Smooth muscle cell (in vitro differentiated cells): Measurements from ENCODE around the gene NR3C2. TPM values are rescaled to one million over a fixed set of nuclear protein-coding genes. Genes with fewer than 3 reads are reported as not detected.

Experiments
- DNase-seq: peaks from one replicate; lab custom pipeline; 2025; ENCODE audit not compliant: unreplicated experiment; lab: John Stamatoyannopoulos, UW
- H2AFZ ChIP-seq: fragments of 200-600 bp; sonication (generic); 2 replicates; pipeline ENCODE4 v1.6.0; 2016; ENCODE audit warnings: antibody characterized with exemption, low read depth, mild to moderate bottlenecking
- H3F3A ChIP-seq: fragments of 200-600 bp; sonication (generic); 2 replicates; pipeline ENCODE4 v1.6.0; 2017; ENCODE audit warnings: antibody characterized with exemption, low read depth
- H3K27ac ChIP-seq: fragments of 200-600 bp; sonication (generic); 2 replicates; pipeline ENCODE4 v1.5.1; 2016; ENCODE audit warnings: low read depth, mild to moderate bottlenecking
- H3K27me3 ChIP-seq: fragments of 200-600 bp; sonication (generic); 2 replicates; pipeline ENCODE4 v1.6.1; 2016; ENCODE audit warnings: low read depth, mild to moderate bottlenecking
- H3K36me3 ChIP-seq: fragments of 200-600 bp; sonication (generic); 2 replicates; pipeline ENCODE4 v1.5.1; 2016; ENCODE audit warnings: low read depth
- H3K4me1 ChIP-seq: fragments of 200-600 bp; sonication (generic); 2 replicates; pipeline ENCODE4 v1.5.1; 2016; ENCODE audit warnings: low read depth
- H3K4me2 ChIP-seq: fragments of 200-600 bp; sonication (generic); 2 replicates; pipeline ENCODE4 v1.6.0; 2016; ENCODE audit warnings: mild to moderate bottlenecking
- H3K4me3 ChIP-seq: fragments of 200-600 bp; sonication (generic); 2 replicates; pipeline ENCODE4 v1.5.1; 2016; ENCODE audit warnings: mild to moderate bottlenecking
- H3K79me2 ChIP-seq: fragments of 200-600 bp; sonication (generic); 2 replicates; pipeline ENCODE4 v1.6.0; 2016; ENCODE audit warnings: low read depth, mild to moderate bottlenecking
- H3K9ac ChIP-seq: fragments of 200-600 bp; sonication (generic); 2 replicates; pipeline ENCODE4 v1.6.0; 2016; ENCODE audit warnings: low read depth
- H3K9me3 ChIP-seq: fragments of 200-600 bp; sonication (generic); replicated peaks from 2 replicates; pipeline ENCODE4 v1.5.1; 2016; ENCODE audit warnings: low read depth
- H4K20me1 ChIP-seq: fragments of 200-600 bp; sonication (generic); 2 replicates; pipeline ENCODE4 v1.6.0; 2016; ENCODE audit warnings: low read depth
- WGBS: methylation state at CpG from one replicate; pipeline ENCODE4 v1.1.7; 2016; ENCODE audit warnings: low lambda C conversion rate; 5-methylcytosine and 5-hydroxymethylcytosine counted together
- polyA plus RNA-seq: library from polyadenylated mRNA; unstranded; fragments of >200 nt; fragmentation: Nextera tagmentation; extraction: Ambion mirVana; gene quantifications from 2 replicates; pipeline ENCODE4 v1.2.1, GENCODE V29; 2016
- total RNA-seq: library from RNA; depleted of rRNA; stranded (reverse); fragments of >200 nt; gene quantifications from 2 replicates; pipeline ENCODE4 v1.2.3, GENCODE V29; 2014
- TF ChIP-seq, protein P1 (sequence below): fragments of 200-600 bp; sonication (generic); IDR thresholded peaks from 2 replicates; pipeline ENCODE4 v1.5.1; 2017; ENCODE audit warnings: borderline replicate concordance, mild to moderate bottlenecking, antibody characterized with exemption; ENCODE audit not compliant: insufficient read depth, poor library complexity, severe bottlenecking

The NR3C2 gene
- total and polyA plus RNA-seq, 2 experiments from 2014 or later, result 0.09 TPM; not detected in 1

DNA sequence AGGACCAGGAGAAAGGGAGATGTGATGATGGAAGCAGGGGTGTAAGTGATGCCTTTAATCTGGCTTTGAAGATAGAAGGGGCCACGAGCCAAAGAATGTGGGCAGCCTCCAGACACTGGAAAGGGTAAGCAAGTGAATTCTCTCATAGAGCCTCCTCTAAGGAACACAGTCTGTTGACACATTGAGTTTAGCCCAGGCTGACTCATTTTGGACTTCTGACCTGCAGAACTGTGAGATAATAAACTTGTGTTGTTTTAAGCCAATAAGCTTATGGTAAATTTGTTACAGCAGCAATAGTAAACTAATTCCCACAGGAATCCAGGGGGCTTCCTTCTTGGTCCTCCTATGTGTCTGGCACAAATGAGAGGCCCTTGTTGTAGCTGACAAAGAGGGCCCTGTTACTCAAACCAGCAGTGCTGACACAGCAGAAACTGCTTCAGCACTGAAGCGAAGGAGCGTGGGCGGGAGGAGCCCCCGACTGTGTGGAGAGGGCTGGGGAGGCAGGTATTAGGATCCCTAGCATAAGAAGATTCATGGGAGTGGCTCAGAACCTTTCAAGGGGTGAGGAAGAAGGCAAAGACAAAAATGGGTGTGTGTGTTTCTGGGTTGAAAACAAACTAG, 268.7 kb downstream of the NR3C2 start:
- Histone ChIP-seq H3K27me3 (no peaks in the 10 kb centered on the region), H3K9me3 (no peaks in the 10 kb centered on the region), H3K36me3 (no peaks in the 10 kb centered on the region), H3K79me2 (no peaks in the 10 kb centered on the region), H3K4me2 (no peak overlapping the region), H3F3A (no peaks in the 10 kb centered on the region), H4K20me1 (no peaks in the 10 kb centered on the region), H3K4me1 (no peaks in the 10 kb centered on the region), H3K4me3 (no peak overlapping the region), H3K27ac (no peak overlapping the region), H2AFZ (no peak overlapping the region), H3K9ac (no peak overlapping the region)
- no peak for DNase-seq
- WGBS, result 89% methylated on average over 5 of the region's 5 CpGs
- TF ChIP-seq, protein P1, sequence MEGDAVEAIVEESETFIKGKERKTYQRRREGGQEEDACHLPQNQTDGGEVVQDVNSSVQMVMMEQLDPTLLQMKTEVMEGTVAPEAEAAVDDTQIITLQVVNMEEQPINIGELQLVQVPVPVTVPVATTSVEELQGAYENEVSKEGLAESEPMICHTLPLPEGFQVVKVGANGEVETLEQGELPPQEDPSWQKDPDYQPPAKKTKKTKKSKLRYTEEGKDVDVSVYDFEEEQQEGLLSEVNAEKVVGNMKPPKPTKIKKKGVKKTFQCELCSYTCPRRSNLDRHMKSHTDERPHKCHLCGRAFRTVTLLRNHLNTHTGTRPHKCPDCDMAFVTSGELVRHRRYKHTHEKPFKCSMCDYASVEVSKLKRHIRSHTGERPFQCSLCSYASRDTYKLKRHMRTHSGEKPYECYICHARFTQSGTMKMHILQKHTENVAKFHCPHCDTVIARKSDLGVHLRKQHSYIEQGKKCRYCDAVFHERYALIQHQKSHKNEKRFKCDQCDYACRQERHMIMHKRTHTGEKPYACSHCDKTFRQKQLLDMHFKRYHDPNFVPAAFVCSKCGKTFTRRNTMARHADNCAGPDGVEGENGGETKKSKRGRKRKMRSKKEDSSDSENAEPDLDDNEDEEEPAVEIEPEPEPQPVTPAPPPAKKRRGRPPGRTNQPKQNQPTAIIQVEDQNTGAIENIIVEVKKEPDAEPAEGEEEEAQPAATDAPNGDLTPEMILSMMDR, result no peak

DNA sequence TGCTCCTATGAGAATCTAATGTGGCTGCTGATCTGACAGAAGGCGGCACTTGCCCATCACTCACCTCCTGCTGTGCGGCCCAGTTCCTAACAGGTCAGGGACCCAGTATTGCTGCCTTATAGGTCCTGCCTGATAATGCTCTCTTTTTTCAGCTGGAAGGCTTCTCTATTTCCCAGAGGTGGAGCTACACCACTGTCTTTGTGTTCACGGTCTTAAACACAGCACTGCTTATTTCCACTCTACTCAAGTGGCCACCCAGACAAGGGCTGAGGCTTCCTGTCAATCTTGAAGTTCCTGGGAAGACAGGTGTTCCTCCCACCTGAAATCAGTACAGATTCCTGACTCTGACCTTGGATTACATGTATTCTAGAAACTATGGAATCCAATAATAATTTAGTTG, 270.6 kb downstream of the NR3C2 start:
- no peak overlapping the region for H3K4me2 ChIP-seq

DNA sequence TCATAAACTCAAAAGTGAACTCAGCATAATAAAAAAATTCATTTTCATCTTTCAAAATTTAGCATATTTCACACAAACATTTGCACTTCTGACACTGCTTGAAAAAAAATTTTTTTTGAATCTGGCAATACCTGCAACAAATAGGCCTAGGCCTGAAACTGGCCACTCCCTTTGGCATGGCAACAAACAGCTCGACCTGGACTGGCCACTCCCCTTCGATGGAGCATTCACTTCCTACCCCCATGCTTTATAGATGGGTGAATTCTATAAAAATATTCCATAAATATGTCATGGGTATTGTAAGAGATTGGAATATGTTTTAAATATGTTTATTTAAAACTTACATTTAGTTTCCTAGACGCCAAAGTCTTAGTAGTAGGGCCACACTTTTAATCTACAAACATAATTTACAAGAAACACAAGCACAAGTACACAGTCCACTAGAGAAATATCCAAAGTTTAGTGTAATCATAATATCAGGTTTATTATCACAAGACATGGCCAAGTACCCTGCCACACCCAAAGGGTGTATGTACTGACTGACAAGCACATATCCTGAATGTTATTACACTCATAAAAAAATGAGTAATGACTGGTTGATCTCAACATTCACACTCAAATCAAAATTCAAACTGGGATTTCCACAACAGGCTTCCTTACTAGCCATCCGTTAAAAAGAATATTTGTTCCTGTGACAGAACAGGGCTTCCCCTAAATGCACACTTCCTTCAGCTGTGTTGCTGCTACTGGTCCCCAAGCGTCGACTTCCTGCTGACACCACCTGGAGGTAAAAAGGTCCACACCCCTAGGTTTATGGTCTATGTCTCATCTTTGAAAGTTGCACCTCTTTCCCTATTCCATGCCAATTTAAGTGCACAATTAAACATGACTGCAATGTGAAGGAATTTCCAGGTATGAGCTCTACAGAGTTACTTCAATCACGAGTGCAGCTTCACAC, 271.5 kb downstream of the NR3C2 start:
- DNase-seq, result no peak
- TF ChIP-seq, protein P1, result no peak
- H3K4me3 ChIP-seq, result no peak overlapping the region
- no peaks in the 10 kb centered on the region for H3K36me3 ChIP-seq
- peaks cover 5% of the 10 kb centered on the region for H3K4me1 ChIP-seq
- no peak overlapping the region for H3K27ac ChIP-seq
- no peaks in the 10 kb centered on the region for H3K9me3 ChIP-seq
- no peak overlapping the region for H3K9ac ChIP-seq
- WGBS, result 89% methylated on average over 7 of the region's 7 CpGs
- no peaks in the 10 kb centered on the region for H4K20me1 ChIP-seq
- no peaks in the 10 kb centered on the region for H3F3A ChIP-seq
- H3K4me2 ChIP-seq, result no peak overlapping the region
- no peak overlapping the region for H2AFZ ChIP-seq
- H3K27me3 ChIP-seq, result no peaks in the 10 kb centered on the region
- no peaks in the 10 kb centered on the region for H3K79me2 ChIP-seq

More for the DNA sequence above, 270.6 kb downstream of the NR3C2 start:
- H3K79me2 ChIP-seq, result no peaks in the 10 kb centered on the region
- no peak for DNase-seq
- no peaks in the 10 kb centered on the region for H3K27me3 ChIP-seq
- H3F3A ChIP-seq, result no peaks in the 10 kb centered on the region
- H3K36me3 ChIP-seq, result no peaks in the 10 kb centered on the region
- no peak overlapping the region for H3K9ac ChIP-seq
- H3K9me3 ChIP-seq, result no peaks in the 10 kb centered on the region
- H3K27ac ChIP-seq, result no peak overlapping the region
- TF ChIP-seq, protein P1, result no peak
- H3K4me1 ChIP-seq, result no peaks in the 10 kb centered on the region
- WGBS, result 96% methylated on average over 3 of the region's 3 CpGs
- no peaks in the 10 kb centered on the region for H4K20me1 ChIP-seq
- H2AFZ ChIP-seq, result no peak overlapping the region
- H3K4me3 ChIP-seq, result no peak overlapping the region
